IMR-90 (cell line): Measurements from ENCODE around the gene PIP5K1B. TPM values are rescaled to one million over a fixed set of nuclear protein-coding genes. Genes with fewer than 3 reads are reported as not detected.

Experiments
- ATAC-seq: fragments of 200-7000 bp; cut with Tn5 transposase; 2 replicates; pipeline ENCODE4 v1.9.1; 2020; ENCODE audit warnings: low read depth, mild to moderate bottlenecking, moderate library complexity
- BruUV-seq: library from RNA; stranded (reverse); fragments of 400-500 nt; replicated peaks from 2 replicates; lab custom pipeline; 2021; lab: Mats Ljungman, UMichigan
- CTCF ChIA-PET: fragments of 300-600 bp; formaldehyde crosslinking; extraction: SDS; loops from one replicate; lab custom pipeline; 2021; ENCODE audit warnings: antibody characterized with exemption; lab: Yijun Ruan, JAX
- POLR2A ChIA-PET: fragments of 300-600 bp; sonication (Branson Sonifier 250); formaldehyde crosslinking; loops from one replicate; lab custom pipeline; 2022; ENCODE audit warnings: antibody characterized with exemption; ENCODE audit not compliant: unreplicated experiment; lab: Charles Lee
- DNase-seq: peaks from one replicate; pipeline ENCODE4 v3.0.0; 2013
- H2AFZ ChIP-seq: replicated peaks from 2 replicates; pipeline ENCODE3; 2013; ENCODE audit warnings: low read length, mild to moderate bottlenecking; ENCODE audit not compliant: poor library complexity
- H2AK5ac ChIP-seq: 2 replicates; pipeline ENCODE4 v1.6.1; 2013; ENCODE audit warnings: low read depth, low read length, inconsistent platforms
- H2AK9ac ChIP-seq: replicated peaks from 2 replicates; pipeline ENCODE3; 2013; ENCODE audit warnings: mild to moderate bottlenecking, low read depth, low read length, moderate library complexity; ENCODE audit not compliant: poor library complexity
- H2BK120ac ChIP-seq: 2 replicates; pipeline ENCODE4 v1.6.1; 2013; ENCODE audit warnings: low read depth, low read length, inconsistent platforms
- H2BK15ac ChIP-seq: 3 replicates; pipeline ENCODE4 v1.6.1; 2013; ENCODE audit warnings: low read depth, low read length, inconsistent platforms
- H2BK20ac ChIP-seq: 2 replicates; pipeline ENCODE4 v1.6.1; 2013; ENCODE audit warnings: low read depth, mild to moderate bottlenecking, inconsistent platforms, low read length, moderate library complexity
- H2BK5ac ChIP-seq: 2 replicates; pipeline ENCODE4 v1.6.1; 2013; ENCODE audit warnings: mild to moderate bottlenecking, low read depth, low read length, inconsistent platforms; ENCODE audit not compliant: poor library complexity, severe bottlenecking
- H3K14ac ChIP-seq: replicated peaks from 2 replicates; pipeline ENCODE4 v1.6.1; 2013; ENCODE audit warnings: low read depth, low read length, inconsistent platforms
- H3K18ac ChIP-seq: 2 replicates; pipeline ENCODE4 v1.6.1; 2013; ENCODE audit warnings: low read depth, low read length, control low read depth
- H3K23ac ChIP-seq: 2 replicates; pipeline ENCODE4 v1.6.1; 2013; ENCODE audit warnings: low read depth, low read length, inconsistent platforms
- H3K27ac ChIP-seq: 2 replicates; pipeline ENCODE4 v1.5.1; 2013; ENCODE audit warnings: mild to moderate bottlenecking, control low read depth, low read length; ENCODE audit not compliant: insufficient read depth
- H3K27me3 ChIP-seq: 2 replicates; pipeline ENCODE4 v1.6.1; 2013; ENCODE audit warnings: low read length; ENCODE audit not compliant: control insufficient read depth, insufficient read depth
- H3K36me3 ChIP-seq: 2 replicates; pipeline ENCODE4 v1.6.1; 2013; ENCODE audit warnings: low read length, mixed read lengths; ENCODE audit not compliant: control insufficient read depth, insufficient read depth
- H3K4ac ChIP-seq: 2 replicates; pipeline ENCODE4 v1.6.1; 2013; ENCODE audit warnings: low read depth, low read length, inconsistent platforms
- H3K4me1 ChIP-seq: 2 replicates; pipeline ENCODE4 v1.6.1; 2013; ENCODE audit warnings: low read length, mixed read lengths; ENCODE audit not compliant: control insufficient read depth, insufficient read depth
- H3K4me2 ChIP-seq: 2 replicates; pipeline ENCODE4 v1.6.1; 2013; ENCODE audit warnings: low read depth, mild to moderate bottlenecking, control low read depth, low read length, moderate library complexity
- H3K4me3 ChIP-seq: 2 replicates; pipeline ENCODE4 v1.5.1; 2013; ENCODE audit warnings: low read depth, mild to moderate bottlenecking, control low read depth, low read length, moderate library complexity; ENCODE audit not compliant: insufficient read depth
- H3K56ac ChIP-seq: 2 replicates; pipeline ENCODE4 v1.6.1; 2013; ENCODE audit warnings: low read length, inconsistent platforms; ENCODE audit not compliant: insufficient read depth; ENCODE audit errors: extremely low read depth
- H3K79me1 ChIP-seq, 2 experiments: 2 replicates each; pipeline ENCODE4 v1.6.1; 2013; ENCODE audit warnings: low read length in 2 of 2, inconsistent platforms in 1 of 2, low read depth in 1 of 2
- H3K9ac ChIP-seq: 2 replicates; pipeline ENCODE4 v1.6.1; 2013; ENCODE audit warnings: low read depth, low read length, control low read depth
- H3K9me1 ChIP-seq: 2 replicates; pipeline ENCODE4 v1.6.1; 2013; ENCODE audit warnings: low read length, inconsistent platforms; ENCODE audit not compliant: insufficient read depth
- H3K9me3 ChIP-seq: 2 replicates; pipeline ENCODE4 v1.6.1; 2013; ENCODE audit warnings: low read length; ENCODE audit not compliant: control insufficient read depth, insufficient read depth
- H4K20me1 ChIP-seq: 2 replicates; pipeline ENCODE4 v1.6.1; 2013; ENCODE audit warnings: low read length, inconsistent platforms; ENCODE audit not compliant: insufficient read depth
- H4K5ac ChIP-seq: 2 replicates; pipeline ENCODE4 v1.6.1; 2013; ENCODE audit warnings: mild to moderate bottlenecking, low read depth, low read length, control low read depth
- H4K8ac ChIP-seq, 2 experiments: 2 replicates each; pipeline ENCODE4 v1.6.1; 2013; ENCODE audit warnings: low read depth in 2 of 2, low read length in 2 of 2, control low read depth in 1 of 2, inconsistent platforms in 1 of 2
- H4K91ac ChIP-seq: 2 replicates; pipeline ENCODE4 v1.6.1; 2013; ENCODE audit warnings: low read depth, low read length, inconsistent platforms; ENCODE audit not compliant: insufficient read depth
- BHLHE40 ChIP-seq: fragments of 150-350 bp; IDR thresholded peaks from 2 replicates; pipeline ENCODE4 v1.6.1; 2016; ENCODE audit warnings: mild to moderate bottlenecking, low read depth, low read length
- CEBPB ChIP-seq: IDR thresholded peaks from 2 replicates; pipeline ENCODE4 v1.6.1; 2012; ENCODE audit warnings: low read depth, low read length, improper control_type of control experiment
- CHD1 ChIP-seq: IDR thresholded peaks from 2 replicates; pipeline ENCODE4 v1.6.1; 2012; ENCODE audit warnings: low read depth, low read length, improper control_type of control experiment
- FOS ChIP-seq: fragments of 150-350 bp; IDR thresholded peaks from 2 replicates; pipeline ENCODE4 v1.6.1; 2016; ENCODE audit warnings: low read depth, low read length
- MAFK ChIP-seq: IDR thresholded peaks from 2 replicates; pipeline ENCODE4 v1.6.1; 2012; ENCODE audit warnings: low read depth, low read length, improper control_type of control experiment
- MAZ ChIP-seq: IDR thresholded peaks from 2 replicates; pipeline ENCODE4 v1.6.1; 2012; ENCODE audit warnings: low read depth, mild to moderate bottlenecking, low read length, improper control_type of control experiment, moderate library complexity, borderline replicate concordance
- MXI1 ChIP-seq: IDR thresholded peaks from 2 replicates; pipeline ENCODE4 v1.6.1; 2012; ENCODE audit warnings: low read depth, mild to moderate bottlenecking, low read length, moderate library complexity, borderline replicate concordance
- NFE2L2 ChIP-seq: fragments of 150-350 bp; IDR thresholded peaks from 2 replicates; pipeline ENCODE4 v1.6.1; 2016; ENCODE audit warnings: low read depth, mild to moderate bottlenecking, low read length
- POLR2A ChIP-seq: IDR thresholded peaks from 2 replicates; pipeline ENCODE4 v1.6.1; 2012; ENCODE audit warnings: mild to moderate bottlenecking, low read depth, low read length
- RAD21 ChIP-seq: IDR thresholded peaks from 2 replicates; pipeline ENCODE4 v1.6.1; 2012; ENCODE audit warnings: low read length, improper control_type of control experiment
- RCOR1 ChIP-seq: IDR thresholded peaks from 2 replicates; pipeline ENCODE4 v1.6.1; 2012; ENCODE audit warnings: mild to moderate bottlenecking, low read length, improper control_type of control experiment; ENCODE audit not compliant: insufficient replicate concordance
- RFX5 ChIP-seq: IDR thresholded peaks from 2 replicates; pipeline ENCODE4 v1.8.0; 2012; ENCODE audit warnings: low read depth, mild to moderate bottlenecking, low read length, moderate library complexity
- SMC3 ChIP-seq: fragments of 150-350 bp; IDR thresholded peaks from 2 replicates; pipeline ENCODE4 v1.6.1; 2016; ENCODE audit warnings: low read depth, mild to moderate bottlenecking, antibody characterized with exemption, low read length, moderate library complexity
- USF2 ChIP-seq: fragments of 150-350 bp; IDR thresholded peaks from 2 replicates; pipeline ENCODE4 v1.6.1; 2017; ENCODE audit warnings: mild to moderate bottlenecking, antibody characterized with exemption, low read length, low read depth
- WGBS, 2 experiments: methylation state at CpG; one replicate each; pipeline versions ENCODE4 v1.1.5 to v1.1.7; 2013; ENCODE audit warnings: missing lambda C conversion rate in 2 of 2; ENCODE audit not compliant: insufficient read length in 1 of 2; ENCODE audit errors: extremely low coverage in 2 of 2; 5-methylcytosine and 5-hydroxymethylcytosine counted together
- dilution Hi-C: fragments of 300-500 bp; cut with HindIII; formaldehyde crosslinking; loops from one replicate; pipeline ENCODE4 v1.14.3; 2018; ENCODE audit warnings: low sequenced_read_pairs; ENCODE audit not compliant: unreplicated experiment
- in situ Hi-C: fragments of 300-500 bp; cut with MboI; formaldehyde crosslinking; loops from 3 replicates; pipeline ENCODE4 v1.14.3; 2019; ENCODE audit warnings: low sequenced_read_pairs, inconsistent platforms, mixed read lengths
- intact Hi-C: fragments of 100-400 bp; cut with micrococcal nuclease; formaldehyde crosslinking; loops from 2 replicates; pipeline ENCODE4 v1.10.0; 2022
- polyA plus RNA-seq, 3 experiments: library from polyadenylated mRNA; depleted of rRNA; stranded (reverse); fragments of >200 nt; gene quantifications; 2 replicates each; pipeline ENCODE4 v1.2.3, GENCODE V29; 2012; ENCODE audit warnings: low replicate concordance in 1 of 3
- total RNA-seq: library from RNA; depleted of rRNA; stranded (reverse); fragments of >200 nt; gene quantifications from 2 replicates; pipeline ENCODE4 v1.2.3, GENCODE V29; 2012
- TF ChIP-seq, protein P1 (sequence below): conservative IDR thresholded peaks from 2 replicates; pipeline ENCODE4 v1.5.1; 2012; ENCODE audit warnings: mild to moderate bottlenecking, low read depth, low read length, improper control_type of control experiment
- TF ChIP-seq, protein P2 (sequence below): fragments of 150-350 bp; IDR thresholded peaks from 2 replicates; pipeline ENCODE4 v1.6.1; 2016; ENCODE audit warnings: low read depth, mild to moderate bottlenecking, low read length, moderate library complexity, borderline replicate concordance

PIP5K1B gene
- total and polyA plus RNA-seq, 2 of the 4 experiments (the other 2 are of a cell fraction) = not detected

DNA sequence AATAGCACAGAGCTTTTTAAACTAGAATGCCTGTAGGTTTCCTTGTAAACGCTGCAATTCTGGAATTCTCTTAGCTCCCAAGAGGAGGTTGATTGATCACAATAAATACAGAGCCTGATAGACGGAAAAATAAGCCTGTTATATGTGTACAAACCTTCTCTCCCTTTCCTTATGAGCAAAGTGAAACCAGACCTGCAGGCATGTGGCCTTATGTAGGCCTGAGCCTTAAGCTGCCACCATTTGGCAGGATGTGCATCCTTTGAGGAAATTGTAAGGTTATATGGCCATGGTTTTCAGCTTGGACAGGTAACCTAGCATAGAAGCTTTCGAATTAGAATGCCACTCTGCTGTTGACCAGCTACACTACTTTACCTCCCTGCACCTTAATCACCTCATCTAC is 259.7 kb downstream of the PIP5K1B start:
- Histone ChIP-seq H3K36me3 (no peaks in the 10 kb centered on the region), H3K27ac (no peak overlapping the region), H3K4me1 (no peaks in the 10 kb centered on the region; the same call in 1 of the 2 replicates), H3K79me1 (no peaks in the 10 kb centered on the region), H2BK15ac (no peak overlapping the region), H2BK5ac (no peak overlapping the region), H3K14ac (no peak overlapping the region), H3K9me3 (no peaks in the 10 kb centered on the region), H2BK120ac (no peak overlapping the region), H3K4ac (no peak overlapping the region), H2AFZ (no peak overlapping the region), H4K8ac (no peak overlapping the region), H3K23ac (no peak overlapping the region), H3K9me1 (no peaks in the 10 kb centered on the region), H2AK9ac (no peak overlapping the region), H3K4me2 (no peak overlapping the region), H3K4me3 (no peak overlapping the region), H2BK20ac (no peak overlapping the region), H3K9ac (no peak overlapping the region), H4K5ac (no peak overlapping the region), H2AK5ac (no peak overlapping the region), H4K20me1 (no peaks in the 10 kb centered on the region), H3K18ac (no peak overlapping the region), H3K27me3 (no peaks in the 10 kb centered on the region; the same call in 1 of the 2 replicates), H4K91ac (no peak overlapping the region), H3K56ac (no peak overlapping the region)
- no TSS peak for BruUV-seq
- TF ChIP-seq MAZ (no peak), MXI1 (no peak), NFE2L2 (no peak), SMC3 (no peak), FOS (no peak), BHLHE40 (no peak), RAD21 (no peak), USF2 (no peak), MAFK (no peak), CHD1 (no peak), RFX5 (no peak), POLR2A (no peak), CEBPB (no peak), RCOR1 (no peak)
- TF ChIP-seq, protein P1, sequence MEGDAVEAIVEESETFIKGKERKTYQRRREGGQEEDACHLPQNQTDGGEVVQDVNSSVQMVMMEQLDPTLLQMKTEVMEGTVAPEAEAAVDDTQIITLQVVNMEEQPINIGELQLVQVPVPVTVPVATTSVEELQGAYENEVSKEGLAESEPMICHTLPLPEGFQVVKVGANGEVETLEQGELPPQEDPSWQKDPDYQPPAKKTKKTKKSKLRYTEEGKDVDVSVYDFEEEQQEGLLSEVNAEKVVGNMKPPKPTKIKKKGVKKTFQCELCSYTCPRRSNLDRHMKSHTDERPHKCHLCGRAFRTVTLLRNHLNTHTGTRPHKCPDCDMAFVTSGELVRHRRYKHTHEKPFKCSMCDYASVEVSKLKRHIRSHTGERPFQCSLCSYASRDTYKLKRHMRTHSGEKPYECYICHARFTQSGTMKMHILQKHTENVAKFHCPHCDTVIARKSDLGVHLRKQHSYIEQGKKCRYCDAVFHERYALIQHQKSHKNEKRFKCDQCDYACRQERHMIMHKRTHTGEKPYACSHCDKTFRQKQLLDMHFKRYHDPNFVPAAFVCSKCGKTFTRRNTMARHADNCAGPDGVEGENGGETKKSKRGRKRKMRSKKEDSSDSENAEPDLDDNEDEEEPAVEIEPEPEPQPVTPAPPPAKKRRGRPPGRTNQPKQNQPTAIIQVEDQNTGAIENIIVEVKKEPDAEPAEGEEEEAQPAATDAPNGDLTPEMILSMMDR = no peak
- TF ChIP-seq, protein P2, sequence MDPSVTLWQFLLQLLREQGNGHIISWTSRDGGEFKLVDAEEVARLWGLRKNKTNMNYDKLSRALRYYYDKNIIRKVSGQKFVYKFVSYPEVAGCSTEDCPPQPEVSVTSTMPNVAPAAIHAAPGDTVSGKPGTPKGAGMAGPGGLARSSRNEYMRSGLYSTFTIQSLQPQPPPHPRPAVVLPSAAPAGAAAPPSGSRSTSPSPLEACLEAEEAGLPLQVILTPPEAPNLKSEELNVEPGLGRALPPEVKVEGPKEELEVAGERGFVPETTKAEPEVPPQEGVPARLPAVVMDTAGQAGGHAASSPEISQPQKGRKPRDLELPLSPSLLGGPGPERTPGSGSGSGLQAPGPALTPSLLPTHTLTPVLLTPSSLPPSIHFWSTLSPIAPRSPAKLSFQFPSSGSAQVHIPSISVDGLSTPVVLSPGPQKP = no peak
- dilution Hi-C loops = no loop called here
- in situ Hi-C loops = no loop called here
- no CpG with 5 or more reads among the region's 3 CpGs for WGBS, 2 experiments
- ATAC-seq (no peak), DNase-seq (no peak)
- intact Hi-C loops = no loop called here
- ChIA-PET CTCF (interaction anchor here (1.1 to 1.7 kb wide), 2 partner anchors 14 to 35 kb away, joined by 4 to 5 read pairs; no protein-coding TSS in a partner anchor), POLR2A (no interaction called here)
